NCI-H510A treated with DMSO at 0.1 percent for 48 hours (cell line): ENCODE data around the gene MAST3.

Experiments
- DNase-seq: peaks from one replicate; lab custom pipeline; 2025; lab: John Stamatoyannopoulos, UW

The MAST3 gene

DNA sequence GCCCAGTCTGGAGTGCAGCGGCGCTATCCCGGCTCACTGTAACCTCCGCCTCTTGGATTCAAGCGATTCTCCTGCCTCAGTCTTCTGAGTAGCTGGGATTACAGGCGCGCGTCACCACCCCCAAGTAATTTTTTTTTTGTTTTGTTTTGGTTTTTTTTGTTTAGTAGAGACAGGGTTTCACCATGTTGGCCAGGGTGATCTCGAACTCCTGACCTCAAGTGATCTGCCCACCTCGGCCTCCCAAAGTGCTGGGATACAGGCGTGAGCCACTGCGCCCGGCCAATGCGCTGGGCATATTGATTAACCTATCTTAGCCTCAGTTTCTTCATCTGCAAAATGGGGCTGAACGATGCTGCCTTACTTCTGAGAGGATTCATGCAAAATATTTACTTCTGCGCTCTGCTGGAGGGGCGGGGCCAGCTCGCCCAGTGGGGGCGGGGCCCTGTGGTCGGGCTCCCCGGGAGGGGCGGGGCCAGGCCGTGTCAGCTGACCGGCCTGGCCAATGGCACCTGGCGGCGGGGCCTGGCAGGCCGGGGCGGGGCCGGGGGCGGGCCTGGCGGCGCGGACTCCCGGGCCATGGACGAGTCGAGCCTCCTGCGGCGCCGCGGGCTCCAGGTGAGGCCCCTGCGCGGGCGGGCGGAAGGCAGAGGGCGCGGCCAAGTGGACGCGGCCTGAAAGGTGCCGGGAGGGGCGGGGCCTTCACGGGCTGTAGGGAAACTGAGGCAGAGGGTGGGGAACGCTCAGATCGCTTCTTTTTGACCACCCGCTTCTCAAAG lies at the start of gene MAST3:
Gene MAST3 (plus strand): TSS at position 562 of the 776 bp plus-strand sequence. CDS start 15 bp downstream, at position 577.
- peak; percentile 60 for DNase-seq

DNA sequence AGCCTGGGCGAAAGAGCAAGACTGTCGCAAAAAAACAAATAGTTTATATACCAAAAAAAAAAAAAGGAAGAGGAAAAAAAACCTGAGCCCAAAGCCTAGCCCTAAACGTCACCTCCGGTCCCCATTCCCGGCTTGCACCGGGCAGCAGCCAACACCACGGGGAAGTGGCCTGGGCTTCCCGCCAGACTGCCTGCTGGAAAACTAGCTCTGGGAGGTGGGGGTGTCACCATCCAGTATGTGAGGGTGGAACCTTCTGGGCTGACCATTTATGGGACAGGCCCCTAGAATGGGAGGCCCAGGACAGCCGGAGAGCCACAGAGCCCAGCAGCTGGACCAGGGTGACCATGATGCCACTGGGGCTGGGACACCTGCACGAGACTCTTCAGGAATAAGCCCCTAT lies 48.2 kb upstream of the MAST3 start:
- no peak for DNase-seq

DNA sequence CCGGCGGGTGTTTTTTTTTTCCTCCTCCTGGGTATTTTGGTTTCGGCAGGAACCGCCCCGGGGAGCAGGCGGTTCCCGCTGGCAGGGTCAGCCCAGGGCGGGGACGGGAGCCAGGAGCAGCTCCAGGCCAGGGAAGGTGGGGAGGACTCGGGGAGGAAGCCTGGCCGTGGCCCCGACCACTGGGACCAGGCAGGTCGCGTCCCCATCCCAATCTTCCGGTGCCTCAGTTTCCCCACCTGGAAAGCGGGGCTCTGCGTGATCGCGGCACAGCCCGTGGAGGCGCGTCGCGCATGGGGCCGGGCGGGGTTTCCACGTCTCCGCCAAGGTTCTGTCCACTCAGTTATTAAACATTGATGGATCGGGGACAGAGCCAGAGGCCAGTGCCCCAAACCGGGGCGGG lies 45.7 kb upstream of the MAST3 start:
- DNase-seq = no peak

DNA sequence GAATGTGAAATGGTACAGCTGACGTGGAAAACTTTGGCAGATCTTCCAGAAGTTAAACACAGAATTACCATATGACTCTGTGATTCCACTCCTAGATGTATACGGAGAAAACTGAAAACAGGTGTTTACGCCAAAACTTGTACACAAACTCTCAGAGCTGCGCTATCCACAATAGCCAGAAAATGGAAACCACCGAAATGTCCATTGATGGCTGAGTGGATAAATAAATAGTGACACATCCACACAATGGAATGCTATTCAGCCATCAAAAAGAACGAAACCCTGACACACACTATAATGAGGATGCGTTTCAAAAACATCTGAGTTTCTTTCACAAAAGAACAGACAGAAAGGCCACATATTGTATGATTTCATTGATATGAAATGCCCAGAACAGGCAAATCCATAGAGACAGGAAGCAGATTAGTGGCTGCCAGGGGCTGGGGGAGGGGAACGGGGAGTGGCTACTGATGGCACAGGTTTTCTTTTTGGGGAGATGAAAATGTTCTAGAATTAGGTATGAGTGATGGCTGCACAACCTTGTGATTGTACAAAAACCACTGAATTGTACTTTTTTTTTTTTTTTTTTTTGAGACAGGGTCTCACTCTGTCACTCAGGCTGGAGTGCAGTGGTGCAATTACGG lies 43.9 kb upstream of the MAST3 start:
- DNase-seq = no peak

DNA sequence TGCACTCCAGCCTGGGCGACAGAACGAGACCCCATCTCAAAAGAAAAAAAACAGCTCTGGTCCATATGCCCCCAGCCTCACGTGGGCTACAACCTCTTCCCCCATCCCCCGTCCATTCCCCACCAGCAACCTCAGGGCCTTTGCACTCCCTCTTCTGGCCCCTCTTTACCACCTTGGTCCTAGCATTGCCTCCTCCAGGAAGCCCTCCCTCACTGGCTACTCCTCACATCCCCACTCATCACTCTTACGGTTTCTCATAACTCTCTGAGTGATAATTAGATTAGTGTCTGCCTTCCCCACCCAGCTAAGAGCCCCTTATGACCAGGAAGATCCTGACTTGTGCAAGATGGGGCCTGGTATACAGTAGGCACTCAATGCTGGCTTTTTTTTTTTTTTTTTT lies 41.6 kb upstream of the MAST3 start:
- no peak for DNase-seq

DNA sequence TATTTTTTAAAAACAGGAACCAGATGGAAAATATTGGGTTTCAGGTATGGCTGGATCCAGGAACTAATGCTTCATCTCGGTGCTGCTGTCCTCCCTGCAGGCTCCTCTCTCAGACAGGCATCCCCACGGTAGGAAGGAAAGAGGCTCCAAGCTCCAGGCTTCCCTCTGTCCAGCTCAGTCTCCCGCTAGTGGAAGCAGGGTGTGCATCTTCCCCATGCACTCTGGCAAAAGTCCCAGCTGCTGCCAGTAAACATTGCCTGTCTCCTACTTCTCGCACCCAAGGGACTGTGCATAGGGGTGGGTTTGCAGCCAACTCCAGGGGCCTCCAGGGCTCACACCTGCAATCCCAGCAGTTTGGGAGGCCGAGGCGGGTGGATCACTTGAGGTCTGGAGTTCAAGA lies 40.0 kb upstream of the MAST3 start:
- no peak for DNase-seq

DNA sequence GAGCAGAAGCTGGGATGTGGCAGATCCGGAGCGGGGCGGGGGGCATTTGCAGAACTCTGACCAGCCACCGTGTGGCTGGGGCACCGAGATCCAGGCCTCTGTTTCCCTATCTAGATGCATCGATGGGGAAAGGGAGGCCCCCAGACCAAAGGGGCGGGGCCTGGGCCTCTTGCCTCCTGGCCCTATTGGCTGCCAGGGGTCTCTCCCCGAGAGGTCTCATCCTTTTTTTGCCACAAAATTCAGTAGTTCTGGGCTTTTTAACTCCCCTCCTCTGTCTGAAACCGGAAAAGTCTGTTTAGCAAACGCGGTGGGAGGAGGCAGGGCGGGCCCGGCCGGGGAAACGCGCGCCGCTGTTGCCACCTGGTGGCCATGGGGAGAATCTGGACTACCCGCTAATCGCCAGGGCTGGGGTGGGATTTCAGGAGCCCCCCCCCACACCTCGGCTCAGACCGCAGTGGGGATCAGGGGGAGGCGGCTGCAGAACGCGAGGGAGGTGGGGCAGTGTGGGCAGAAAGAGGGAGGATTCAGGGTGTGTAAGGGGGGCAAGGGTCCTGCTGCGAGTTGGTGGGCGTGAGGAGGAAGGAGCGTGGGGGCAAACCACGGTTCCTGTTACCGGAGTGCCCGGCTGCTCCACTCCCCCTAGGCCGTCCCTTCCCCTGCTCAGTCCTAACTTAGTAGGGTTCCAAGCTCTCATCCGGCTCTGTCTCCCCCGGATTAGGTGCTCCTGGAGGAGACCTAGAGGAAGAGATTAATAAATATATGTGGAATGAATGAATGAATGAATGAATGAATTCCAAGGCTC lies 39.2 kb upstream of the MAST3 start:
- DNase-seq = peak; percentile 66

DNA sequence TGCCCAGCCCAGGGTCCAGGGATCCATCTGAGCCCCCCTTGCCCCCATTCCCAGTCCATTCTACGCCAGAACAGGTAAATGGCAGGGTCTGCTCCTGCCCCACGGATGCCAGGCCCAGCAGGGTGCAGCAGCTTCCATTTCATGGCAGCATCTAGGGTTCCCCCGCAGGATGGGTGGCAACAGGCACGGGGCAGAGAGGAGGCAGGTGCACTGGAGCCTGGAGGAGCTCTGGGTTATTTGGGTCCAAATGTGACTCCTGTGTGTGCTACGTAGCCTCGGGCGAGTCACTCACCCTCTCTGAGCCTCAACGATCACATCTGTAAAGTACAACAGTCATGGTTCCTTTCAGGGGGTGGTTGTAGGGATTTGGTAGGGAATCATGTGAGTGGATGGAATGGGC lies 38.3 kb upstream of the MAST3 start:
- no peak for DNase-seq

DNA sequence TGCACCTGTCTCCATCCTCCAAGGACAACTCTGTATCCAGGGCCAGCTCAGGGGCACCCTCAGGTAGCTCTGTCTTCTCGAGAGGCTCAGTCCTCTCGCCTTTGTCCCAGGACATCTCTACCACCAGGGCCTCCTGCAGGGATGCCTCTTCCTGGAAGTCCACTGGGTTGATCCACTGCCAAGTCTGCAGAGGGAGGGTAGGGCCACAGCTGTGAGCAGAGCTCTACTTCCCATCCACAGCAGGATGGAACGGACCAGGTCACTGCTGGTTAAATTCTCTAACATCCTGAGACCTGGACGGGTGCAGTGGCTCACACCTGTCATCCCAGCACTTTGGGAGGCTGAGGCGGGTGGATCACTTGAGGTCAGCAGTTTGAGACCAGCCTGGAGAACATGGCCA lies 37.7 kb upstream of the MAST3 start:
- no peak for DNase-seq

DNA sequence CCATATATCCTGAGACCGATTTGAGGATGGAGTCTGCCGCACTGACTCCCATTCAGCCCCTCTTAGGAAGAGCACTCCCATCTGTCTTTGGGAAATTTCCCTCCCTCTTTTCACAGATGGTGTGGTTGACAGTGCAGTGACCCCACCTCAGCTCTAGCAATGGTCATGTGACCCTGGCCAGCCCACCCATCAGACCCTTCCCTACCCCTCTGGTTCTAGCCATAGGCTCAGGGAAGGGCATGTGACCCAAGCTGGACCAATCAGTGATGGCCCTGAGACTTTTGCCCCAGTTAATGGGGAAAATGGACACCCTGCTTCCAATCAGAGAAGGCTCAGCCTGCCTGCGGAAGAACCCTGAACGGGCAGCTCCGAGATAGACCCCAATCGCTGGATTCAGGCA lies 37.1 kb upstream of the MAST3 start:
- no peak for DNase-seq

DNA sequence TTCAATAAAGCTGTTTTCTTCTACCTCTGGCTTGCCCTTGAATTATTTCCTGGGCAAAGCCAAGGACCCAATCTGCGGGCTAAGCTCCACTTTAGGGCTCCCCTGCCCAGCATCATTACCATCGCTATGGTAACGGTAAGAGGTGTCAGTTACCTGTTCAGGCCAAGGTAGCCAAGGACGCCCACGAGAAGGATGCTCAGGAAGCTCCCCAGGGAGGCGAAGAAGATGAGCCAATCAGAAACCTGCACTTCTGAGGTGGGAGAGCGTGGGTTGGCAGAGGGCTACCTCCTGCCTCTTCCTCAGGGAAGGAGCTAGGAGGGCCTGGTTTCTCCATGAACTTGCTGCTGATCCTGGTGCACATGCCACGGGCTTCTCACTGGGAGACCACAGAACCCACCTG lies 35.5 kb upstream of the MAST3 start:
- DNase-seq = peak; percentile 17

DNA sequence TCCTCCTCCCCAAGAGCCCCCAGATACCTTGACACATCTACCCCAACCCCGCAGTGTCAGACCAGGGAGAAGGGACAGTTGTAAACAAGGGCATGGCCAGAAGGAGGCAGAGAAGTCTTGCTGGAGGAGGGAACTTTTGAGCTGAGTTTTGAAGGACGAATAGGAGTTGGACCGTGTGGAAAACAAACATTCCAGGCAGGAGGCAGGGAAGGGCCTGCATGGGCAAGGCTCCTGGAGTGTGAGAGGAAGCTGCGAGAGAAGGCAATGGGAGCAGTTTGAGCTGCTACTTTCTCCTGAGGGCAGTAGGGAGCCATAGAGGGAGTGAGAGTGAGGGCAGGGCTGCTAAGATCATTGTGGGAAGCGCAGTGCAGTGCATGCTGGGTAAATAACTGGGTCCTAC lies 34.1 kb upstream of the MAST3 start:
- no peak for DNase-seq

DNA sequence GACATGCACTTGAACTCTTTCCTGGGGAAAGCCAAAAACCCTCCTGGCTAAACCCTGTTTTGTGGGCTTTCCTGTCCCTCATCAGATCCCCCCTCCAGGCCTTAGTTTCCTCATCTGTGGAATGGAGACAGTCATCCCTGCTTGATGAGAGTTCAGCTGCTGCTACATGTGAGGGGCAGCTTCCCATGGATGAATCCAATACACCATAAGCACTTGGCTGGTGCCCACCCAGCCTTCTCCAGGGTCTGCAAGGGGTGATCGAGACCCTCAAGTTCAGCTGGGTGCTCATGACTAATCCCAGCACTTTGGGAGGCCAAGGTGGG lies 32.4 kb upstream of the MAST3 start:
- DNase-seq = no peak

DNA sequence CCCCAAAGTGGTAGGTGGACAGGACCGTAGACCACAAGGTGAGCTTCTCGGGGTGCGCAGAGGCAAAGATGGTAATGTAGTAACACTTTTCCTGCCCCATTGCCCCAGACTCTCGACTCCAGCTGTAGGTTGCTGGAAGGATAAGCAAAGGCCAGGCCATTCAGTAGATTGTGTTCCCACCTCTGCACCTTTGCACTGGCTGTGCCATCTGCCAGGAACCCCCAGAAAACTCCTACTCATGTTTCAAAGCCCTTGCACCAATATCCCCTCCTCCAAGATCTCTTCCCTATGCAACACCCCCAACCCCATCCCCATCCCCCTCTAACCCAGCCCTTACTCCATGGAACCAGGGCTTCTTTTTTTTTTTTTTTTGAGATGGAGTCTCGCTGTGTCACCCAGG lies 29.2 kb upstream of the MAST3 start:
- DNase-seq = no peak

DNA sequence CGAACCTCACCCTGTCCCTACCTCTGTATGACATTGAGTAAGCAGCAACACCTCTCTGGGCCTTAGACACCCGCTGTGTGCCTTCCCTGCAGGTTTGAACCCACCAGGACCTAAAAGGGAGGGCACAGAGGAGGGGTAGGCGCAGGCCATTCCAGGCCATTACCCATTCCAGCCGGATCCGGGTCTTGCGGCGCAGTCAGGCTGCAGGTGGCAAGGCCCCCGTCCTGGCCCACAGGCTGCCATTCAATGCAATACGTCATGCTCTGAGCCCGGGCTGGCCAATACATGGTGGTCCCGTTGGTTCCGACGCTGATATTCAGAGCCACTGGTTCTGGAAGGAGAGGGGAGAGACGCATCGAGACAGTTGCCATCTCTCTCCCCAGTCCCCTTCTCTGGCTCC lies 28.2 kb upstream of the MAST3 start:
- DNase-seq = no peak

DNA sequence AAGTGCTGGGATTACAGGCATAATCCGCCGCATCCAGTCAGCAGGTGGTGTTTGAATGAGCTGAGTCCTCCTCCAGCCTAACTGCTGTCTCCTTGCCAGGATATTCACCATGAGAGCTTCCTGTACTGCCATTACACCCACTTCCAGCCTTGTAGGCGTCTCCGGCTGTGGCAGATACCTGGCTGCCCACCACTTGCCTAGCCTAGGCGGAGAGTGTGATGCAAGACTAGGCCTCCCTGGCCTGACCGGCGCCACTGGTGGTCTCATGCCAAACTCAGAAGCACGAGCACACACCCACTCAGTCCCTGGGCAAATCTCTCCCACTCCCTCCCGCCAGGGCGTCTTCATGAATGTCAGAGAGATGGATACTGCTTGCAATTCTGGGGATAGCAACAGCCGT lies 27.4 kb upstream of the MAST3 start:
- DNase-seq = no peak

DNA sequence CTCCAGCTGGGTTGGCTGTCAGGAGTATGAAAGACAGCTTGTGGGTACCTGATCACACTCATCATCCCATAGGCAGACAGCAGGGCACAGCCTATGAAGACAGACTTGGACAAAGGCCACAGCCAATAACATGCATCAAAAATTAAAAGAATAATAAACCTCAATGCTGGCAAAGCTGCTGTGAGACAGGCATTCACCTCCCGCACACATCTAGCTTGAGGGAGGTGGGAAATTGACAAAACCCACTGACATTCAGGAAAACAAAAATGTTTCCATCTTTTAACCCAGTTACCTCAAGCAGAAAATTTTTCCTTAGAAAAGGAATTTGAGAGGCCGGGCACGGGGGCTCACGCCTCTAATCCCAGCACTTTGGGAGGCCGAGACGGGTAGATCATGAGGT lies 25.2 kb upstream of the MAST3 start:
- DNase-seq = no peak

DNA sequence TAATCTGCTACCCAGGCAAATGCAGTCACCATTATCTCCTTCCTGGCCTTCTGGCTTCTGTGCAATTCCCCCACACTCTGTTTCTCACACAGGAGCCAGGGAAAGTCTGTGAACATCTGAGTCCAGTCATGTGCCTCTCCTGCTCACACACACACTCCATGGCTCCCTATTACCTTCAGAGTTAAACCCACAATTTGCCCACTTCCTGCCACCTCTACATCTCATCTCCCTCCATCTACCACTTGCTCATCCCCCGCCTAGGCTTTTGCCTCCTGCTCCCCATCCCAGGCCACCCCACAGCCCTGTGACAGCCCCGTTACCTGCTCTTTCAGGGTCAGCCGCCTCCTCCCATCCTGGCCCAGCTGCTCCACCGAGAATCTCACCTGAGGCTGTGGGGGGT lies 24.4 kb upstream of the MAST3 start:
- DNase-seq = no peak

DNA sequence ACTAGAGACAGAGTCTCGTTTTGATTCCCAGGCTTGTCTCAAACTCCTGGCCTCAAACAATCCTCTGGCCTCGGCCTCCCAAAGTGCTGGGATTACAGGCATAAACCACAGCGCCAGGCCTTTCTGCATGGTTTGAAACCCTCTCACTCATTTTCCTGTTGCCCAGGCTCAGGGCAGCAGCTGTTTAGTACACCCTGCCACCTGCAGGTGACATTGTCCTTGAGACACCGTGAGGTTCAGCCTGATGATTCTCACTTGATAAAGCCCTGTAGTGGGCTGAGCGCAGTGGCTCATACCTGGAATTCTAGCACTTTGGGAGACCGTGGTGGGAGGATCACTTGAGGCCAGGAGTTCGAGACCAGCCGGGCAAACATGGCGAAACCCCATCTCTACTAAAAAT lies 23.4 kb upstream of the MAST3 start:
- DNase-seq = peak; percentile 11

DNA sequence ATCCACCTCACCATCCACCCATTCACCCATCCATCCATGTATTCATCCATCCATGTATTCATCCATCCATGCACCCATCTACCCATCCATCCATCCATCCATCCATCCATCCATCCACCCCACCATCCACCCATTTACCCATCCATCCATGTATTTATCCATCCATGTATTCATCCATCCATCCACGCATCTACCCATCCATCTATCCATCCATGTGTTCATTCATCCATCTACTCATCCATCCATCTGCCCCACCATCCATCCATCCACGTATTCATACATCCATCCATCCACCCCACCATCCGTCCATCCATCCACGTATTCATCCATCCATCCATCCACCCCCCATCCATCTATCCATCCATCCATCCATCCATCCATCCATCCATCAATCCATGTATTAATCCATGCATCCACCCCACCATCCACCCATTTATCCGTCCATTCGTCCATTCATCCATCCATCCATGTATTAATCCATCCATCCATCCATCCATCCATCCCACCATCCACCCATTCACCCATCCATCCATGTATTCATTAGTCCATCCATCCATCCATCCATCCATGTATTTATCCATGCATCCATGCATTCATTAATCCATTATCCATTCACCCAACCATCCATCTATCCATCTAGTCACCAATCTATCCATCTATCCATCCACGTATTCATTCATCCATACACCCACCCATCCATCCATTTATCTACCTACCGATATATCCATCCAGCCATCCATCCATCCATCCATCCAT lies 13.5 kb upstream of the MAST3 start:
- DNase-seq = no peak

DNA sequence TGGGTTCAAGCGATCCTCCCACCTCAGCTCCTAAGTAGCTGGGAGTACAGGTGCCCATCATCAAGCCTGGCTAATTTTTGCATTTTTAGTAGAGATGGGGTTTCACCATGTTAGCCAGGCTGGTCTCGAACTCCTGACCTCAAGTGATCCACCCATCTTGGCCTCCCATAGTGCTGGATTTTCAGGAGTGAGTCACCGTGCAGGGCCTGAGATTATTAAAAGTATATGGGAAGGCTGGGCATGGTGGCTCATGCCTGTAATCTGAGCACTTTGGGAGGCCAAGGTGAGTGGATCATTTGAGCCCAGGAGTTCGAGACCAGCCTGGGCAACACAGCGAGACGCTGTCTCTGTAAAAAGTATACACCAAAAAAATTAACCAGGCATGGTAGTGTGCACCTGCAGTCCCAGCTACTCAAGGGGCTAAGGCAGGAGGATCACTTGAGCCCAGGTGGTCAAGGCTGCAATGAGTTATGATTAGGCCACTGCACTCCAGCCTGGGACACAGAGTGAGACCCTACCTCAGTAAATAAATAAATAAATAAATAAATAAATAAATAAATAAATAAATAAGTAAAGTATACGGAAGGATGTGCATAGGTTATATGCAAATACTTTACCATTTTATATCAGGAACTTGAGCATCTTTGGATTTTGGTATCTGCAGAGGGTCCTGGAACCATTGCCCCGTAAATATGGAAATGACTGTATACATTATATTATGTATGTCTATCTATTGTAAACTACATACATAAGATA lies 11.7 kb upstream of the MAST3 start:
- DNase-seq = no peak
